ENCODE results near the gene WDR33. TPM values are rescaled to one million over a fixed set of nuclear protein-coding genes. Genes with fewer than 3 reads are reported as not detected.

WDR33 gene
- total and polyA plus RNA-seq, 4 experiments from 2014 or later = 19.4 to 86.2 (median 70.4) TPM

DNA sequence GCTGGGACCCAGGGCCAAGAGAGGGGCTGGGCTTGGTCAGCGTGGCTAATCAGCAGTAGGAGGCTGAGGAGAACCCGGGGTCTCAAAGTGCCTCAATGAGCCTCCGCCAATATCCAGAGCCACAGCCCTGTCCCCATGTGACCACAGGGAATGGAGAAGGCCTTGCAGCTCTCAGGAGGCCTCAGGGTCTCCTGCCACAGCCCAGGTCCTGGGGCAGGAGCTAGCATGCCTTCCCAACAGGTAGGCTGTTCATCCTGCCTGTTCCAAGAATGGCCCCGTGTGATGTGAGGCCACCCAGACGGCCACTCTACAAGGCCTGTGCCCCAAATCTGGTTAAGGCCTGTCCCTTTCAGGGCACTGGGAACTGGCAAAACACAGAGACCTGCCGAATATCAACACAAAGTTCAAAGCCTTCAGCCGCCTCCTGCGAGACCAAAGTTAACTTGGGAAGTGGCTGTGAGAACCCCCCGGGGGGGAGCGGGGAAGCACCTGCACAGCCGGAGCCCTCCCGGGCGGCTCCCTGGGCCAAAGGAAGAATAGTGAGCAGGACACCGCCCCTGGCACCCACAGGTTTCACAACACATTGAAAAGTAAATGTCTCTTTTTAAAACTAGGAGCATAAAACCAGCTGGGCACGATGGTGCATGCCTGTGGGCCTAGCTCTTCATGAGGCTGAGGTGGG, 131.2 kb downstream of the WDR33 start:
- peaks cover 18 to 19% of the 10 kb centered on the region in 2 donors for H3K27me3 Mint-ChIP-seq
- no peak overlapping the region for H3K27ac Mint-ChIP-seq
- Histone ChIP-seq H3K27ac (ENCODE audit: low read depth, low read length) (no peak overlapping the region), H3K36me3 (ENCODE audit: insufficient read depth, low read length) (no peaks in the 10 kb centered on the region), H3K4me3 (ENCODE audit: low read length in 2 of 2) (no peak overlapping the region), H3K27me3 (ENCODE audit: insufficient read depth, low read length) (no peaks in the 10 kb centered on the region), H3K9me3 (ENCODE audit: control insufficient read depth in 1 of 2, low read length in 2 of 2) (no peaks in the 10 kb centered on the region), H3K4me1 (ENCODE audit: insufficient read depth, low read length) (no peaks in the 10 kb centered on the region)
- intact Hi-C loops (cut with micrococcal nuclease) = no loop called here
- H3K36me3 Mint-ChIP-seq = no peaks in the 10 kb centered on the region
- POLR2A ChIA-PET (ENCODE audit: partially characterized antibody) = no interaction called here
- peaks cover 0 to 7% (median 4%) of the 10 kb centered on the region in 4 donors for H3K4me1 Mint-ChIP-seq
- no peak overlapping the region for H3K4me3 Mint-ChIP-seq
- no peak for DNase-seq
- CTCF ChIA-PET (ENCODE audit: partially characterized antibody) = no interaction called here
- H3K9me3 Mint-ChIP-seq = peaks cover 0 to 2% (median 0%) of the 10 kb centered on the region in 8 donors

DNA sequence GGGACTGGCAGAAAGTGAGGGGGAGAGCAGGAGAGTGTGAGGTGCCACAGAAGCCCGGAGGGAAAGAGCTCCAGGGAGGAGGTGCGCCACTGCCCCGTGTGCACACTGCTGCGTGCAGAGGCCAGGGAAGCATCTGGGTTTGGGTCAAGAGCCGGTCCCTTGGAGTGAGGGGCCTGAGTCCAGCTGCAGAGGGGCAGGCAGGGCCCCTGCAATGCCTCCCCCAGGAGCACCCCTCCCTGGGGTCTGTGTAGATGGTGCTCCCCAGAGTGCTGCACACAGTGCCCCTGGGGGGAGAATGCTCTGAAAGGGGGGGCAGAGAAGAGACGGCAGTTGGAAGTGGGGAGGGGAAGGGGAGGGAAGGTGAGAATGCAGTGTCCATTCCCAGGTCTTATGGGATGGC, 132.0 kb downstream of the WDR33 start:
- H3K4me3 ChIP-seq (ENCODE audit: low read length in 2 of 2) = no peak overlapping the region

DNA sequence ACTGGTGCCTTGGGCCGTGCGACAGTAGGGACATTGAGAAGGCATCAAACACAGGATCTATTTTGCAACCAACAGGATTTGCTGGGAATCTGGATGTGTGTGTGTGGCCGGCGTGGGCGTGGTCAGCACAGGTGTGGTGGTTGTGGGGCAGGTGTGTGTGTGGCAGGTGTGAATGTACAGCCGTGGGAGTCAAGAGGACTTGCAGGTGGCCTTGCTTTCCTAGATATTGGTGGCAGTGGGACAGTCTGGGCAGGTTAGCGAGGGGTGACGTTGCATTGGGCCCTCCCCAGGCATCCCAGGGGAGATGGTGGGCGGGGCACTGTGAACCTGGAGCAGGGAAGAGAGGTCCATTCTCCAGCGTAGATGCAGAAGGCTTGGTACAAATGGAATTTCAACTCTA, 132.4 kb downstream of the WDR33 start:
- peaks cover 4% of the 10 kb centered on the region for H3K4me1 ChIP-seq (ENCODE audit: insufficient read depth, low read length)

More for the DNA sequence above, 132.0 kb downstream of the WDR33 start:
- Histone ChIP-seq H3K4me1 (ENCODE audit: insufficient read depth, low read length) (peaks cover 4% of the 10 kb centered on the region), H3K9me3 (ENCODE audit: control insufficient read depth in 1 of 2, low read length in 2 of 2) (no peaks in the 10 kb centered on the region), H3K27me3 (ENCODE audit: insufficient read depth, low read length) (peaks cover 4% of the 10 kb centered on the region), H3K36me3 (ENCODE audit: insufficient read depth, low read length) (no peaks in the 10 kb centered on the region), H3K27ac (ENCODE audit: low read depth, low read length) (no peak overlapping the region)
- Mint-ChIP-seq H3K27me3 (peaks cover 23% of the 10 kb centered on the region in 2 donors), H3K4me3 (no peak overlapping the region), H3K27ac (no peak overlapping the region), H3K4me1 (peaks cover 2 to 13% (median 7%) of the 10 kb centered on the region in 4 donors), H3K36me3 (no peaks in the 10 kb centered on the region), H3K9me3 (peaks cover 0 to 2% (median 0%) of the 10 kb centered on the region in 8 donors)
- DNase-seq = no peak
- POLR2A ChIA-PET (ENCODE audit: partially characterized antibody) = no interaction called here
- CTCF ChIA-PET (ENCODE audit: partially characterized antibody) = no interaction called here
- intact Hi-C loops (cut with micrococcal nuclease) = no loop called here

DNA sequence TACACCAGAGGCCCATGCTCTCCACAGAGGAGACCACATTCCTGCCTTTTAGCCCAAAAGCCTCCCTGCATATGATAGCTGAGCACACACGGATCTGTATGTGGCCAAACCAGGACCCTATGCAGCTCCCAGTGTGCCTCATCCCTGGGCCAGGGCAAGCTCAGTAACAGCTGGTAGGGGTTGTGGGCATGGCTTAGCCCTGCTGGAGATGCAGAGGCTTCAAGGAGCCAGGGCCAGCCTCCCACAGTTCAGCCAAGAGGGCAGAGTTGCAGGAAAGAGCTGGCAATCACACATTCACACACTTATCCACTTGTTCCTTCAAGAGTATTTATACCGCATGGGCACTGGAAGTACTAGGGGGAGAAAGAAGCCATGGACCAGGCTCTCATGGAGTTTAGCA, 134.1 kb downstream of the WDR33 start:
- H3K4me1 Mint-ChIP-seq = peaks cover 2 to 13% (median 6%) of the 10 kb centered on the region in 4 donors
- no peaks in the 10 kb centered on the region for H3K36me3 ChIP-seq (ENCODE audit: insufficient read depth, low read length)
- H3K27ac Mint-ChIP-seq = no peak overlapping the region
- no peak for DNase-seq
- peaks cover 32 to 35% of the 10 kb centered on the region in 2 donors for H3K27me3 Mint-ChIP-seq
- H3K4me1 ChIP-seq (ENCODE audit: insufficient read depth, low read length) = peaks cover 4% of the 10 kb centered on the region
- ChIA-PET POLR2A (ENCODE audit: partially characterized antibody) (no interaction called here), CTCF (ENCODE audit: partially characterized antibody) (interaction anchor here (1.8 kb wide), 1 partner anchor 25 kb away, joined by 4 read pairs; no protein-coding TSS in a partner anchor)
- no peaks in the 10 kb centered on the region for H3K36me3 Mint-ChIP-seq
- no peak overlapping the region for H3K4me3 ChIP-seq (ENCODE audit: low read length in 2 of 2)
- intact Hi-C loops (cut with micrococcal nuclease) = no loop called here
- H3K4me3 Mint-ChIP-seq = peak overlapping the region in 1 of 8 donors; percentile 29
- H3K27ac ChIP-seq (ENCODE audit: low read depth, low read length) = no peak overlapping the region
- no peaks in the 10 kb centered on the region for H3K9me3 ChIP-seq (ENCODE audit: control insufficient read depth in 1 of 2, low read length in 2 of 2)
- peaks cover 0 to 2% (median 0%) of the 10 kb centered on the region in 8 donors for H3K9me3 Mint-ChIP-seq
- H3K27me3 ChIP-seq (ENCODE audit: insufficient read depth, low read length) = peaks cover 10% of the 10 kb centered on the region

More for the DNA sequence above, 132.4 kb downstream of the WDR33 start:
- no peaks in the 10 kb centered on the region for H3K9me3 ChIP-seq (ENCODE audit: control insufficient read depth in 1 of 2, low read length in 2 of 2)
- intact Hi-C loops (cut with micrococcal nuclease) = no loop called here
- no peak overlapping the region for H3K4me3 ChIP-seq (ENCODE audit: low read length in 2 of 2)
- Mint-ChIP-seq H3K4me3 (no peak overlapping the region), H3K27ac (no peak overlapping the region), H3K4me1 (peaks cover 2 to 13% (median 7%) of the 10 kb centered on the region in 4 donors), H3K27me3 (peaks cover 24 to 28% of the 10 kb centered on the region in 2 donors), H3K36me3 (no peaks in the 10 kb centered on the region), H3K9me3 (peaks cover 0 to 2% (median 0%) of the 10 kb centered on the region in 8 donors)
- POLR2A ChIA-PET (ENCODE audit: partially characterized antibody) = no interaction called here
- DNase-seq = no peak
- H3K36me3 ChIP-seq (ENCODE audit: insufficient read depth, low read length) = no peaks in the 10 kb centered on the region
- H3K27ac ChIP-seq (ENCODE audit: low read depth, low read length) = no peak overlapping the region
- peaks cover 9% of the 10 kb centered on the region for H3K27me3 ChIP-seq (ENCODE audit: insufficient read depth, low read length)
- CTCF ChIA-PET (ENCODE audit: partially characterized antibody) = no interaction called here

DNA sequence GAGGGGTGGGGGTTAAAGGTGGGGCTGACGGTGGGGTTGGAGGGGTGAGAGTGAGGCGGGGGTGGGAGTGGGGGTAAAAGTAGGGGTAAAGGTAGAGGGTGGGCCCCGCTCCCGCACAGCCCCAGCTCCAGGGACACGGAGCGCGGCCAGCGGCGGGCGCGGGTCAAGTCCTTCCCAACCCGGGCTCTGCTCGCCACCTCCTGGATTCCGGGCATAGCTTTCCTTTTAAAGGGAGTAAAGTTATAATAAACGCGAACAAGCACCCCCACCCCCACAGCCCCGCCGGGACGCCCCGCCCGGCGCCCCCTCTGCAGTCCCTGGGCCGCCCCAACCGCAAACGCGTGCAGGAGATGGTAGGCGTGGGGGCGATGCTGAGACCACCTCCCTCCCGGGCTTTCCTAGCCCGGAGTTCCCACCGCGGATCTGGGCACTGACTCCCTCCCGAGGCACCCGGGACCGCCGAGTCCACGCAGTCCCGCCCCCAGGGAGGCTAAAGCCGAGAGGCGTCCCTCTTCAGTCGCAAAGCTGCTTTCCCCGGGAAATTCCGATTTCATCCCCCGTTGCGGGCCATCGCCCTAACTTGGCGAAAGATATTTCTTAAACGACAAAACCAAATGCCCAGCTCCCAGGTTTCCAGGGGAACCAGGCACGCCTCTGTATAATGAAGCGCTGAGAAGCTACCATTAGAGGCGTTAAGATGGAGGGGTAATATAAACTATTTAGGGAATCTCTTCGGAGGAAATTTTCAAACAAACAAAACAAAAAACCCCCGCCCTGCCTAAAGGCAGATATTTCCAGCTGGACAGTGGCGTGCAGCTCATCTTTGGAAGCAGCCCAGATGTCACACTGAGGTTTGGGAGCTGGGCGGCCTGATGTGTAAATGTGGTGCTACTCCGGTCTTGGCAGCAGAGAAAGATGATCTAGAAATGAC, 135.4 kb downstream of the WDR33 start, which contains the start of gene LIMS2:
Gene LIMS2, minus strand, starts transcription at position 200 of the 931 bp plus-strand sequence. CDS start 506 bp downstream, outside the sequence.
- DNase-seq = no peak
- H3K27me3 Mint-ChIP-seq = peaks cover 32 to 38% of the 10 kb centered on the region in 2 donors
- H3K36me3 Mint-ChIP-seq = no peaks in the 10 kb centered on the region
- peaks cover 4% of the 10 kb centered on the region for H3K4me1 ChIP-seq (ENCODE audit: insufficient read depth, low read length)
- H3K9me3 ChIP-seq (ENCODE audit: control insufficient read depth in 1 of 2, low read length in 2 of 2) = no peaks in the 10 kb centered on the region
- intact Hi-C loops (cut with micrococcal nuclease) = no loop called here
- H3K36me3 ChIP-seq (ENCODE audit: insufficient read depth, low read length) = no peaks in the 10 kb centered on the region
- peak within 1 kb of the TSS in 1 of 7 donors; percentile 72 for H3K27ac Mint-ChIP-seq
- H3K4me3 Mint-ChIP-seq = peak within 1 kb of the TSS; percentile 72 to 86 (median 80)
- peaks cover 2 to 13% (median 6%) of the 10 kb centered on the region in 4 donors for H3K4me1 Mint-ChIP-seq
- CTCF ChIA-PET (ENCODE audit: partially characterized antibody) = interaction anchor here (1.2 to 1.8 kb wide), 2 partner anchors 19 to 24 kb away, joined by 3 to 4 read pairs; no protein-coding TSS in a partner anchor
- H3K27me3 ChIP-seq (ENCODE audit: insufficient read depth, low read length) = peaks cover 10% of the 10 kb centered on the region
- peaks cover 0 to 2% (median 0%) of the 10 kb centered on the region in 8 donors for H3K9me3 Mint-ChIP-seq
- no peak within 1 kb of the TSS for H3K27ac ChIP-seq (ENCODE audit: low read depth, low read length)
- POLR2A ChIA-PET (ENCODE audit: partially characterized antibody) = no interaction called here
- H3K4me3 ChIP-seq (ENCODE audit: low read length in 2 of 2) = peak within 1 kb of the TSS in 1 of 2 donors; percentile 19

DNA sequence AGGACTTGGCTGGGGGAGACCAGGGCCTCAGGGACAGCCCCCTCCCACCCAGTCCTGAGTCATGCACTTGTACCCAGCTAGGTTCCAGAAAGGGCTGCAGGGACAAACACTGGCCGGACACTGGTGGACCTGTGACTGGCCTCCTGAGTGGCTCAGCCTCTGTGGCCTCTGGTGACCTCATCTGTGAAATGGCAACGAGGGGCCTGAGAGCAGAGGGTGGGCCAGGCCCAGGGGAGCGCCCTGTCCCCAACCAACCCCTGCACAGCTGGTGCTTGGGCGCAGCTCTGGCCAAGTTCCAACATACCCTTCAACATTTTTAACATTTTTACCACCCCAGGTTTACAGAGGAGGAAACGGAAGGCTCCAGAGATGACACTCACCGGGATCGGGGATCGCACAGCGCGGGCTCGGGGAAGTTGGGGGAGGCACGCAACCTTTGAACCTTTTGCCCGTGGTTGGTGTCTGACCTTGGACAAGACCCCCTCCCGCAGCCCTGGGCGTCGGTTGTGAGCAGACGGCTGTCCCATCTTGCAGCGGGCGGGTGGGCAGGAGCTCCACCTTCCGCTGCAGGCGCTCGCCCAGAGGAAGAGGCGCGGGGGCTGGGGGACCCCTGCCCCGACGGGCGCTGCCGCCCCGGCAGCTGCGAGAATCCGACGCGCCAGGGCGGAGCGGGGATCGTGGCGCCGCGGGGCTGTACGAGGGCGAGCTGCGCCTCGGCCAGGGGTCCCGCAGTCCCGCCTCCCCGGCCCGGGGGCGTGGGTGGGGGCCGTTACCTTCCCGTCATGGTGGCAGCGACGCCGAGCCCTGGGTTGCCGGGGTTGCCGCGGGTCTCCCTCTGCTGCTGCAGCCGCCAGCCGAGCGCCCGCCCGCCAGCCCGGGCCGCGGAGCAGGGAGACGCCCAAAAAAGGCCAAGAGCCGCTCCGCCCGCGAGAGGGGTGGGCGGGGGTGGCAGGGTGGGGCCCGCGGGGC, 136.4 kb downstream of the WDR33 start:
- Mint-ChIP-seq H3K4me3 (peak overlapping the region; percentile 52 to 83 (median 79)), H3K36me3 (no peaks in the 10 kb centered on the region), H3K9me3 (peaks cover 0 to 6% (median 0%) of the 10 kb centered on the region in 8 donors), H3K27ac (peak overlapping the region in 1 of 7 donors; percentile 72), H3K27me3 (peaks cover 38 to 44% of the 10 kb centered on the region in 2 donors), H3K4me1 (peaks cover 2 to 13% (median 6%) of the 10 kb centered on the region in 4 donors)
- peak in 3 of 5 donors; percentile 11 to 15 (median 14) for DNase-seq
- intact Hi-C loops (cut with micrococcal nuclease) = no loop called here
- peaks cover 10% of the 10 kb centered on the region for H3K27me3 ChIP-seq (ENCODE audit: insufficient read depth, low read length)
- no peaks in the 10 kb centered on the region for H3K9me3 ChIP-seq (ENCODE audit: control insufficient read depth in 1 of 2, low read length in 2 of 2)
- peak overlapping the region in 1 of 2 donors; percentile 19 for H3K4me3 ChIP-seq (ENCODE audit: low read length in 2 of 2)
- peaks cover 4% of the 10 kb centered on the region for H3K4me1 ChIP-seq (ENCODE audit: insufficient read depth, low read length)
- no peak overlapping the region for H3K27ac ChIP-seq (ENCODE audit: low read depth, low read length)
- ChIA-PET CTCF (ENCODE audit: partially characterized antibody) (no interaction called here), POLR2A (ENCODE audit: partially characterized antibody) (interaction anchor here (0.7 kb wide), 1 partner anchor 28 kb away, joined by 3 read pairs; no protein-coding TSS in a partner anchor)
- H3K36me3 ChIP-seq (ENCODE audit: insufficient read depth, low read length) = no peaks in the 10 kb centered on the region

Measured in CD4-positive, alpha-beta memory T cell (primary cell).